Measurements from ENCODE around the gene PKP1. TPM values are rescaled to one million over a fixed set of nuclear protein-coding genes. Genes with fewer than 3 reads are reported as not detected.

Gene PKP1
- total RNA-seq, 4 donors from 2014 or later, result 0.93 to 9.6 (median 3.6) TPM

- ATAC-seq (ENCODE audit: low FRiP score), result no peak
- no peak for DNase-seq (ENCODE audit: low spot score)
- TF ChIP-seq CTCF (IDR thresholded peaks at IDR 0.05), result no peak
These were observed 20.8 kb downstream of the PKP1 start for GRCh38 chr1:201304126-201304525.

DNA sequence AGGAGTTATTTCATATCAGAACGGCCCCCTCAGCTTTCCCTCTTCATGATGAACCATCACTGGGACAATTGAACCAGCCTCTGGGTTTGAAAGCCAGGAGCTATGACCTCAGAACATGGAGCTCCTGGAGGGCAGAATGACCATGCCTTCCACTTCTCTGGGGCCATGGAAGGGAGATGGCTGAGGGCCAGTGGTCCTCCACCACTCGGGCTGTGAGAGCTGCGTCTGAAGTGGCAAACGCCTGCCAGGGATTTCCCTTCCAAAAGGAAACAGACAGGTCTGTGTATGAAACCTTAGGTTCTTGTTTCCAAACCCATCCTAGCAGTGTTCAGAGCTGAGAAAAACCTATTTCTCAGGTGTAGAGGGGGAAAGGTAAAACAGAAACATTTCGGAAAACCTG is 22.5 kb downstream of the PKP1 start:
- ATAC-seq (ENCODE audit: low FRiP score), result no peak
- DNase-seq (ENCODE audit: low spot score), result no peak
- no peak for TF ChIP-seq CTCF (IDR thresholded peaks at IDR 0.05)

DNA sequence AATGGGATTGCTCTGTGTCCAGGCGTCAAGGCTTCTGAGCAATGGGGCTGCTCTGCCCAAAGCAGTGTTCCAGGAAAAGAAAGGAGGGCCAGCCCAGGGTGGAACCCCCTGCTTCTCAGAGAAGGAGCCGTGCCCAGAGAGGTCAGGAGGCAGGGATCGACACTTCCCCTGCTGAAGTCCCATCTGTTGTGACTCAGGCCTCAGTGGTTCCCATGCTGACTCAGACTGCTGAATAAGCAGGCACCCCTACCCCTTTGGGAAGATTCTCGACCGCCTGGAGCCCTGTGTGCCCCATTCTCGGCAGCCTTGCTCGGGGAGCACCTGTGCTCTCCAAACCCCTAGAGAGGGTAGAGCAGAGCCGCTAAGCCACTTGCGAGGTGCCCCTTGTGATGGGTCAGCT is 23.9 kb downstream of the PKP1 start:
- DNase-seq (ENCODE audit: low spot score), result no peak
- no peak for ATAC-seq (ENCODE audit: low FRiP score)
- no peak for TF ChIP-seq CTCF (IDR thresholded peaks at IDR 0.05)

GRCh38 chr1:201307760-201308499 is 24.6 kb downstream of the PKP1 start:
- TF ChIP-seq CTCF (IDR thresholded peaks at IDR 0.05), result no peak
- DNase-seq (ENCODE audit: low spot score) (no peak), ATAC-seq (ENCODE audit: low FRiP score) (no peak)

DNA sequence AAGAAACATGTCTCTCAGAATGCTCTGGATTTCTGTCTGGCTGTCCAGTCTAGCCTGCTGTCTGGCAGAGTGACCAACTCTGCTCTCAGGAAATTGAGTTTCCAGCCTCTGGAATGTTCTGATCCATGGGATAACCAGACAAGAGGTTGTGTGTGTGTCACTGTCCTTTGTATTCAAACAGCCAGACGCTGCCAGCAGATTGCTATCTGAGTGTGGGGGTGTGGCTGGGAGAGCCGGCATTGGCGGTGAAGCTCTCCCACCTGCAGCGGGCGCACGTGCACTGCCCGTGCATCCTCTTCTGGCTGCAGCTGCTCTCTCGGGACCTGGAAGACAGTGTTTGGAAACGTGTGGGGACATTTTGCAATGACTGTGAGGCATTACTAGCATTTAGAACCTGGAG is 26.1 kb downstream of the PKP1 start:
- DNase-seq (ENCODE audit: low spot score), result no peak
- no peak for TF ChIP-seq CTCF (IDR thresholded peaks at IDR 0.05)

GRCh38 chr1:201310251-201310985 is 27.1 kb downstream of the PKP1 start:
- TF ChIP-seq CTCF (IDR thresholded peaks at IDR 0.05), result no peak
- ATAC-seq (ENCODE audit: low FRiP score) (no peak), DNase-seq (ENCODE audit: low spot score) (no peak)

More for the DNA sequence above, 26.1 kb downstream of the PKP1 start:
- peak; percentile 27 for ATAC-seq (ENCODE audit: low FRiP score)

DNA sequence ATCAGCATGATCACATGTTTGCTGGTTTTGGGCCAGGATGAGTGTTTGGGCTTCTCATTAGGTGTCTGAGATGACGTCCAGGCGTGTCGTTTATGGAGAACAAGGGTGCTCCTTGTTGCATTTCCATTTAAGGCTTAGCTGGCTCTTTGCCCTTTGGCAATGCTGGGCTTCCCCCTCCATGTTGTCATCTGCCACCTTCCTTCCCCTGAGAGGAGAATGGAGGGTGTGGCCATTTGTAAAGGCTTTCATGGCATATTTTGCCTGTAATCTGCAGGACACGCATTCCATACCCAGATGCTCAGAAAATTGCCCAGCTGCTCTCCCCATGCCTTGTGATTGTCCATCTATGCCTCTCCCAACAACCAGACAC is 27.7 kb downstream of the PKP1 start:
- no peak for DNase-seq (ENCODE audit: low spot score)
- no peak for ATAC-seq (ENCODE audit: low FRiP score)
- no peak for TF ChIP-seq CTCF (IDR thresholded peaks at IDR 0.05)

All from omental fat pad (tissue), 4 donors.